HG03280 (cell line): Measurements from ENCODE around the gene SAE1.
A peak's percentile ranks its signal among the peaks of the same experiment; 100 is the strongest.

ENCODE experiments used
- ATAC-seq: cut with Tn5 transposase; IDR thresholded peaks from one replicate; pipeline ENCODE4 v1.9.1; 2021; ENCODE audit warnings: mild to moderate bottlenecking, moderate library complexity; ENCODE audit not compliant: unreplicated experiment

Gene SAE1

GRCh38 chr19:47210180-47210490, 79.5 kb downstream of the SAE1 start:
- no peak for ATAC-seq

DNA sequence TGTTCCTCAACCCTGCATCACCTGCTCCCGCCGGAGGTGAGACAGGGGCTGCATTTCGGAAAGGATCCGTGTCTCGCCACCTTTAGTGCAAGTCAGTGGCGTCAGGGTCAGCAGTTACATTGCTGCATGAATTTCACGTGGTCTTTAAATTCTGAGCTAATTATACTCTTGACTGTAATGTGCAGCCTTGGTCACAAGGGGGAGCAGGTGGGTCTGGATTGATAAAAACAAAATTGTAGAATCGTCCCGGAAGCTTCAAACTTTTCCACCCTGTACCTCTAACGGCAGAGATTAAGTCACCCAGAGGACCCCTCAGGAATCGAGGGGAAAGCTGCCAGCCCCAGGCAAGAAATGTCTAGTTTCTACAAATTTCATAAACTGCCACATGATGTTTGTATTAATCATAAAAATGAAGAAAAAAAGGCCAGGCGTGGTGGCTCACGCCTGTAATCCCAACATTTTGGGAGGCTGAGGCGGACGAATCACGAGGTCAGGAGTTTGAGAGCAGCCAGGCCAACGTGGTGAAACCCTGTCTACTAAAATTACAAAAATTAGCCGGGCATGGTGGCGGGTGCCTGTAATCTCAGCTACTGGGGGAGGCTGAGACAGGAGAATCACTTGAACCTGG, 80.2 kb downstream of the SAE1 start:
- no peak for ATAC-seq

GRCh38 chr19:47215581-47215980, 84.9 kb downstream of the SAE1 start:
- no peak for ATAC-seq

- ATAC-seq = no peak
Measured at GRCh38 chr19:47221080-47221841, 90.6 kb downstream of the SAE1 start.

GRCh38 chr19:47221890-47222289, 91.3 kb downstream of the SAE1 start:
- no peak for ATAC-seq

DNA sequence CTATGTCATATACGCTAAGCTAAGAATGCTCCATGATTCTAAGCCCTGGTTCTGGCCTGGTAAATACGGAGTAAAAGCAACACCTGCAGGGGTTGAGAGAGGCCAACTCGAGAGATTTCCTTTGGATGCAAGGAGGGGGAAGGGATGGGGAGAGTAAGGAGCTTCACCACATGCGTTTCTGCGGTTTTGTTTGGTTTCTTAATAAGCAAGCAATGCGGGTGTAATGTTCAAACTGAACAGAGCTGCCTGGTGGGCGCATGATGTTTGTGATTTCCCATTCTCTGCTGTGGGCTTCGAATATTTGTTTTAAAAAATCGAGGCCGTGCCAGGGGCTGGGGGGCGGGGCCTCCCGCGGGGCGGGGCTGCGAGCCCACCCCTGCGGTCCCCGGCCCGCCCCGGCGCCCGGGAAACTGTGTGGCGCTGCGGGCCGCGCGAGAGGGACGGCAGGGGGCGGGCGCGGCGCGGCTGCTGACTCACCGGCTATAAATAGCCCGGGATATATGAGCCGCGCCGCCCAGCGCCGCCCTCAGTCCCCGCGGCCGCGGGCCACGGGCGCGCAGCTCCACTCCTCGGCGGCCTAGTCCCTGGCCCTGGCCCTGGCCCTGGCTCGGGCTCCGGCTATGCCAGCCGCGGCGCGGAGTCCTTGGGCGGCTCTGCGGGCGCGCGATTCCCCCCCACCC, 95.3 kb downstream of the SAE1 start:
- ATAC-seq = peak; percentile 38

DNA sequence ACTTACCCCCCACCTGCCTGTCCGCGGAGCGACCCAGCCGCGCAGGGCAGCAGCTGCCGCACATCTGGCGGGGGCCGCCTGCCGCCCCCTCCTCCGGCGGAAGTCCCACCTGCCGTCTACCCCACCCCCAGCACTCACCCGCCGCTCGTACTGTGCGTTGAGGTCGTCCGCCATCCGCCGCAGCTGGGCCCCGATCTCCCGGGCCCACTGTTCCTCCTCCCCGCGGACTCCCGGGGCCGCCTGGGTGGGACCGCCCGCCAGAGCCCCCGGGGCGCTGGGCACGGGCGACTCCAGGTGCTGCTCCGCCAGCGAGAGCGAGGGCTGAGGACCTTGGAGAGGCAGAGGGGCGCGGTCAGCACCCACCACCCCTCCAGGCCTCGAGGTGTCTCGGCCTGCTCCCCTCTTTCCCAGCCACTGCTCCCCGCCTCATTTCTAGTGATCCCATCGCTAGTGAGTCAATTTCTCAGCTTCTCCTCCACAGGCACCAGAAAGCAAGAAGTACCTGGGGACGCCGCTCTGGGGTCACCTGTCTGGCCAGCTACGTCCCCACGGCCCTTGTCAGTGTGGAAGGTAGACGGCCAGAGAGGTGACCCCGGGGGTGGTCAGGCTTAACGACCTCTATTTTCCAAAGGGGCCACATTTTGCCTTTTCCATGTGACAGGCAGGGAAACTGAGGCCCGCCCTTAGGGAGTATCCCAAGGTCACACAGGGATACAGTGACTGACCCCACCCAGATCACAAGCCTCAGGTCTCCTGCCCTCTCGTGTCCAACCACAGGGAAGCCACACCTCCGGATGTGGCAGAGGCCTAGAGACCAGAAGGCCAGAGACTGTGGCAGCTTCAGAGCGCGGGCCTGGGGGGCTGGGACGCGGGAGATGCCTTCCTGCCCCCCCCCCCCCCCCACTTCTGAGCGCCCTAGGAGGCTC, 96.1 kb downstream of the SAE1 start:
- ATAC-seq = peak; percentile 24

DNA sequence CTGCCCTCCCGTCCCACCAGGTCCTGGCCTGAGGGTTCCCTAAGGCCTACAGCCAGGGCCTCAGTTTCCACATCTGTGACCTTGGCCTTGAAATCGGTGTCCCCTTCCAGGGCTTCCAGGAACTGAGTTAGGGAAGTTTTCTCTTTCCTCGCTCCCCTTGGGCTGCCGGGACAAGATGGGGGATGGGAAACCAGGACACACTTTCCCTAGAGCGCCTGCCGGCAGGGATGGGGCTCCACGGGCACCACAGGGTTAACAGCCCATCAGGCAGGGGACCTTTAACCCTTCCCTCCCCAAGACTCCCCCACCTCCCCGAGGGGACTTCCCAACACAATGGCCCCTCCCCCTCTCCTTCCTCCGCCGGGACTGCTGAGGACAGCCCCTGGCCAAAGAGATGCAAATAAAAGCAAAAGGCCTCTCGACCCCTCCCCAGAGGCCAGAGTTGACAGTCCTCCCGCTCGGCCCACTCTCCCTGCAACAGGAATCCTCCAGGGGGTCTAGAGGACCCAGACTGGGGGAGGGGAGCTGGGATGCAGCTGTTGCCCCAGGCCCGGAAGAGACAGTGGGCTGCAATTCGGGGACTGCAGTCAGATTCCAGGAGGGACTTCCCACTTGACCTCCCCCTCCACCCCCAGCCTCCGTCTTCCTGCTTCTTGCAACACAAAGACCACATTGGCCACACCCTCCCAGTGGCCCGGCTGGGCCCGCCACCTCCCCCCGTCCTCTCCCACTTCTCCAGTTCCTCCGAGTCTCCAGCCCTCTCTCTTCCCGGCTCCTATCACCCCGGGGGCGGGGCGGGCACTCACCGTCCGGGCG, 96.9 kb downstream of the SAE1 start:
- no peak for ATAC-seq

DNA sequence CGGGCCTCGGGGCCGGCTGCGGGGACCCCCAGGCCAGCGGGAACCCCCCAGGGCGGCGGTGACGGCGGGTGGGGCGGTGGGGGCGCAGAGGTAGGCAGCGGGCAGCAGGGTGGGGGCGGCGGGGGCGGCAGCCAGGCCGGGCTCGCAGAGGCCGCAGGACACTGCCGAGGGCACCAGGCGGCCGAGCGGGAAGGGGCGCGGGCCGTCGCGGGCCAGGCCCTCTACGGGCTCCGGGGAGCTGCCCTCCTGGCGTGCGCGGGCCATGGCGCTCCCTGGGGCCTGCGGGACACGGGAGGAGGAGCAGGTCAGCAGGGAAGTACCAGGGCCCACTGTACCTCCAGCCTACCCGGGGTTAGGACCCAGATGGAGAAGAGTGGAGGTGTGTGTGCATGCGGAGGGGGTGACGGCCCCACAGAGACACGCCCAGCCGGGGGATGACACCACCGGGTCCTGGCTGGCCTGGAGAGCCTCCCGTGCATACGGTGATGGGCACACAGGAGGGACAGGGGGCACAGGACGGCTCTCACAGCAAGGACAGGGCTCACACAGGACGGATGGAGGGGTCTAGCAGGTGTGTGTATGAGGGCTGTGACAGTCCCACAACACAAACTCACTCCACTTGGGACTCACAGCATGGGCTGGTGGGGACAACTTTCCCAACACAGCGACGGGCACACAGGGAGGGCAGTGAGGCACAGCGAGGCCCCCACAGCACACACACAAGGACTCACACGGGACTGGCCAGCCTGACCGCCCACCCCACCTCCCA, 97.7 kb downstream of the SAE1 start:
- ATAC-seq = no peak

- no peak for ATAC-seq
Measured at GRCh38 chr19:47228937-47229675, 98.5 kb downstream of the SAE1 start.

- no peak for ATAC-seq
Measured at GRCh38 chr19:47229676-47230053, 99.0 kb downstream of the SAE1 start.

- peak; percentile 24 for ATAC-seq
Measured at GRCh38 chr19:47230054-47230920, 99.7 kb downstream of the SAE1 start.

- ATAC-seq = no peak
Measured at GRCh38 chr19:47230921-47231214, 100.2 kb downstream of the SAE1 start, which contains the start of gene BBC3. TSS of gene BBC3 (minus strand) at chr19:47231199. CDS start at chr19:47228431, 2,768 bp downstream.

DNA sequence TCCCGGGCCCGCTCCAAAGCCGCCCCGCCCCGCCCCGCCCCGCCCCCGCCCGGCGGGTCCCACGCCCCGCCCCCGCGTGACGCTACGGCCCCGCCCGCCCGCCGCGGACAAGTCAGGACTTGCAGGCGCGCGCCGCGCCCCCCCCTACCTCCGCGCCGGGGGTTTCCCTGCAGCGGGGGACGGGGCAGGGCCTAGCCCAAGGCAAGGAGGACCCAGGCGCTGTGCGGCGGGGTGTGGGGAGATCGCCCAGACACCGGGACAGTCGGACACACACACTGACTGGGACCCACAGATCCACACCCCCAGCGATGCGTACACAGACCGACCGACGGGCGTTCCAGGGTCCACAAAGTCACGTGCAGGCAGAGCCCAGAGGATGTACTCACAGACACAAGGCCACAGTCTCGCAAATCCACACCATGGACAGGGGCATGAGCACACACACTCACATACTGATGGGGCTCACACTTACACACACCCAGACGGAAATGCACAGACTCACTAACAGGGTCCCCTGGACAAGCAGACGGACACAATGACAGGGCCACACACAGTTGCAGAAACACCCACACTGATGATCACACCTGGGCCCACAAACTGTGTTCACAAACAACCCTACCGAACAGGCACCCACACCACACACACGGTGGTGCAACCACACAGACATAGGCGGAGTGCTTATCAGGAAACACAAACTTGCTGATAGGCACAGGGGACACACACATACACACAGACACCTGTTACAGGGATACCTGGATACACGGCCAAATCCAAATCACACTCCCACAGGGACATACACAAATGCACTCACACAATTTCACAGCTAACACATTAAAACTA, 100.8 kb downstream of the SAE1 start:
- ATAC-seq = peak; percentile 35

- ATAC-seq = no peak
Measured at GRCh38 chr19:47232422-47233211, 102.0 kb downstream of the SAE1 start.

DNA sequence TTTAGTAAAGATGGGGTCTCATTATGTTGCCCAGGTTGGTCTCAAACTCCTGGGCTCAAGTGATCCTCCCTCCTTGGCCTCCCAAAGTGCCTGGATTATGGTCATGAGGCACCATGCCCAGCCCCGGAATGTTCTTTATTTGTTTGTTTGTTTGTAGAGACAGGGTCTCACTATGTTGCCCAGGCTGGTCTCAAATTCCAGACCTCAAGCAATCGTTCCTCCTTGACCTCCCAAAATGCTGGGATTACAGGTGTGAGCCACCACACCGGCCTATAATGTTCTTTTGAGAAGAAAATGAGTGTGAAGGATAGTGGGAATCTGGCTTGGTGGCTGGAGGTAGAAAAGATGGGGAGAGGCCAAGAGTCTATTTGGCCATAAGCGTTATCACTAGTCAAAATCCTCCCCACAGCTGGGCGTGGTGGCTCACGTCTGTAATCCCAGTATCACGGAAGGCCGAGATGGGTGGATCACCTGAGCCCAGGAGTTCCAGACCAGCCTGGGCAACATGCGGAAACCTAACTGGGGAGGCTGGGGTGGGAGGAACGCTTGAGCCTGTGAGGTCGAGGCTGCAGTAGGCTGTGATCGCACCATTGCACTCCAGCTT, 105.5 kb downstream of the SAE1 start:
- no peak for ATAC-seq
